VCaP (cell line): ENCODE measurements around the gene NT5C2.

Source experiments
- H3K27ac ChIP-seq: fragments of 450-650 bp; 2 replicates; pipeline ENCODE4 v1.5.1; 2017
- CTCF ChIP-seq: fragments of 450-650 bp; conservative IDR thresholded peaks from 2 replicates; pipeline ENCODE4 v1.5.1; 2017; ENCODE audit warnings: mild to moderate bottlenecking, moderate library complexity

The NT5C2 gene

DNA sequence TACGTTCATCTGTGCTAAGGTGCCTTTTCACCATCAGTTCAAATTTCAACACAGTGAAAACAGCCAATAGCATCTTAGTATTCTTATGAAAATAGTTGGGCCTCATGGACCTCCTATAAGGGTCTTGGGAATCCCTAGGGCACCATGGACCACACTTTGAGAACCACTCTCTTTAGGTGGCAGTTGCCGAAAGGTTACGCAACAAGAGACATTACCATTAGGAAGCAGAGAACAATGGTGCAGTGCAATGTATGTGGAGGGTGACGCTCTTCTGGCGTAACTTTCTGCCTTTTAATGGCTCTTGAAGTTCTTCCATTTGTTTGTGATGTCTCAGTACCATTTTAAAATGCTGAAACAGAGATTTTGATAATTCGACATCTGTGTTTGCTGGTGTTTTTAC lies 143.8 kb downstream of the NT5C2 start:
- no peak overlapping the region for H3K27ac ChIP-seq
- no peak for TF ChIP-seq CTCF

- no peak for TF ChIP-seq CTCF
- no peak overlapping the region for H3K27ac ChIP-seq
Observed at GRCh38 chr10:103047381-103047780, 145.7 kb downstream of the NT5C2 start.

DNA sequence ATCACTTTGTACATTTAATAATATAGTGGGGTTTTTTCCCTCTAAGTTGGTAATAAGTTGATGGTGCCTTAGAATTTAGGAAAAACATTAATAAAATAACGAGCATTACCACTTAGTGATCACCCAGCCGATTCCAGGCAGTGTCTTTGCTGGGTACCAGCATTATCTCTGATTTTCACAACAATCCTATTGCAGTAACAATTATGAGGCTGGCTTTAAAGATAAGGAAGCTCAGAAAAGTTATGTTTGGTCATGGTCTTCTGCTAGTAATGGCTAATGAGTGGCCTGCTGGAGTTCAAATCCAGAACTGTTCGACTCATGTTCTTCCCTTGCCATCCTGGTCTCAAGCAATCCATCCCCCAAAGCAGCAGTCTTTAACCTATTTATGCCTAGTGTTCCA lies 147.1 kb downstream of the NT5C2 start:
- no peak overlapping the region for H3K27ac ChIP-seq
- no peak for TF ChIP-seq CTCF

GRCh38 chr10:103044942-103045489 lies 148.1 kb downstream of the NT5C2 start:
- TF ChIP-seq CTCF, result no peak
- H3K27ac ChIP-seq, result no peak overlapping the region

DNA sequence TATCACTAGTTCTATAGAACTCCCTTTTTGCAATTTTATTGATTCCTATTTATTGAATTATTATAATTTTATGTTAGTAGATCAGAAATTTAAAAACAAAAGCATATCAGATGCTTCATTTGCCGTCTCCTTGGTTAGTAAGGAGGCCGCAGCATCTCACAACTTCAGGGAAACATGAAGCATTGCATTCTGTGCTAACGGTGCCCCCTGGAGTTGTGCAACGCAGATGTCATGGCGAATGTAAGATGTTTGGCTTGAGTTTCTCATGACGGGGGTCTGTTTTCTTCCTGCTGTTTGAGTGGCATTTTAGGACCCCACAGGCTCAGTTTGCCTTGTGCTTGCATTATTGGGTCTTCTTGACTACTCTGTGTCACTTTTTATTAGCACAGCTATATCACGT lies 150.2 kb downstream of the NT5C2 start:
- no peak for TF ChIP-seq CTCF

DNA sequence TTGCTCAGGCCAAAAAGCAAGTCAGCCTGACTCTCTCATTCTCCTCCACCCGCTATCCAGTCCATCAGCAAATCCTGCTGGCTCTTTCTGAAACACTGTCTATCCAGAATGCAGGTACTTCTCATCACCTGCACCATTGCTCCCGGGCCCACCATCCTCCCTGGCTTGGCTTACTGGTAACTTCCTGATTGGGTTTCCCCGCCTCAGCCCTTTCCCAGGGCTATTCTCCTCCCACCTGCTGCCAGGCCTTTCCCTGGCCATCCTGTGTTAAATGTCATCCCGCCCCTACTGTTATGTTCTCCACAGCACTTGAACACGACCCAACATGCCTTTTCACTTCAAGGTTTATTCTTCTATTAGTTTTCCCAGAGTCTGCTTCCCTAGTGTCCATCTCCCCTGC lies 150.9 kb downstream of the NT5C2 start:
- no peak overlapping the region for H3K27ac ChIP-seq
- TF ChIP-seq CTCF, result no peak

More for the DNA sequence above, 150.2 kb downstream of the NT5C2 start:
- no peak overlapping the region for H3K27ac ChIP-seq

DNA sequence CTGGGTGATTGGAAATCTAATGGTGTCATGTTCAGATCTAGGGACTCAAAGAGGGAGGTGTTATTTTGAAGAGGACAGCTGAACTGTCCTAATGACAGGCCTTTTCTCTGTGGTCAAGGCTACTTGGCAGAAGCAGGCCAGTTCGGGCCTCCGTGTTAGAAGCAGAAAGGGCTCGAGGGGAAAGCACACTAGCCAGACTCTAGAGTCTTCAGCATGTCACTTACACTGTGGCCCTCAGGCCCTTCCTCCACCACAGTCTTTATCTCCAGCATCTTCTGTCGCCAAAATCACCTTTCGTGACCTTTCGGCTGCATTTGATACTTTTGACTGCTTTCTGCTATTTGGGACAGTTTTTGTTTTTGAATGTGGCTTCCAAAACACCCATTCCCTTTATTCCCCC lies 151.7 kb downstream of the NT5C2 start:
- H3K27ac ChIP-seq, result no peak overlapping the region
- TF ChIP-seq CTCF, result no peak
